ENCODE measurements around the gene NEDD8. TPM values are rescaled to one million over a fixed set of nuclear protein-coding genes. Genes with fewer than 3 reads are reported as not detected.

NEDD8 gene
- total RNA-seq, 4 donors from 2014 or later, result 149 to 317 (median 172) TPM

DNA sequence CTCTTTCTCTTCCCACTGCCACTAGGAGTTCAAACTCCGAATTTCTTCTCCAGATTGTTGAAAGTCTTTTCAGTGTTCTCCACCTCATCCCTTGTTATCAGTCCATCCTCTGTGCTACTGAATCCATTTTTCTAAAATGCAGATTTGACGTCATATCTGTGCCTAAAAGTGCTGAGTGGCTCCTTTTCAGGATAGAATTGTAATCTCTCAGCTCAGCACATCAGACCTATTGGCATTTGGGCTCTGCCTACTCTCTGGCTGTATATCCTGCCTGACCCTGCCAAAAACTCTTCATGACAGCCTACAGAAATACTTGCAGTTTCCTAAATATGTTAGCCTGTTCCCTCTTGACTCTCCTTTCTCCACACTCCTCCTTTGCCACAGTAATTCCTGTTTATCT lies 40.3 kb upstream of the NEDD8 start:
- Histone ChIP-seq H3K27me3 (no peaks in the 10 kb centered on the region), H3K9me3 (no peaks in the 10 kb centered on the region), H3K4me1 (peaks cover 8 to 18% of the 10 kb centered on the region in 2 donors), H3K4me3 (replicated peaks in 1 of 3) (no peak overlapping the region), H3K36me3 (peaks cover 2 to 7% of the 10 kb centered on the region in 2 donors), H3K27ac (no peak overlapping the region)
- WGBS, 2 donors, result 96 to 98% methylated on average over 2 of the region's 2 CpGs
- TF ChIP-seq, protein P1, sequence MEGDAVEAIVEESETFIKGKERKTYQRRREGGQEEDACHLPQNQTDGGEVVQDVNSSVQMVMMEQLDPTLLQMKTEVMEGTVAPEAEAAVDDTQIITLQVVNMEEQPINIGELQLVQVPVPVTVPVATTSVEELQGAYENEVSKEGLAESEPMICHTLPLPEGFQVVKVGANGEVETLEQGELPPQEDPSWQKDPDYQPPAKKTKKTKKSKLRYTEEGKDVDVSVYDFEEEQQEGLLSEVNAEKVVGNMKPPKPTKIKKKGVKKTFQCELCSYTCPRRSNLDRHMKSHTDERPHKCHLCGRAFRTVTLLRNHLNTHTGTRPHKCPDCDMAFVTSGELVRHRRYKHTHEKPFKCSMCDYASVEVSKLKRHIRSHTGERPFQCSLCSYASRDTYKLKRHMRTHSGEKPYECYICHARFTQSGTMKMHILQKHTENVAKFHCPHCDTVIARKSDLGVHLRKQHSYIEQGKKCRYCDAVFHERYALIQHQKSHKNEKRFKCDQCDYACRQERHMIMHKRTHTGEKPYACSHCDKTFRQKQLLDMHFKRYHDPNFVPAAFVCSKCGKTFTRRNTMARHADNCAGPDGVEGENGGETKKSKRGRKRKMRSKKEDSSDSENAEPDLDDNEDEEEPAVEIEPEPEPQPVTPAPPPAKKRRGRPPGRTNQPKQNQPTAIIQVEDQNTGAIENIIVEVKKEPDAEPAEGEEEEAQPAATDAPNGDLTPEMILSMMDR (IDR thresholded peaks at IDR 0.05), result no peak
- TF ChIP-seq POLR2A (IDR thresholded peaks at IDR 0.05), result no peak
- no peak for DNase-seq
- intact Hi-C loops (cut with DNase I), result no loop called here

GRCh38 chr14:24271834-24272263 lies 39.7 kb upstream of the NEDD8 start:
- peaks cover 8 to 18% of the 10 kb centered on the region in 2 donors for H3K4me1 ChIP-seq
- H3K9me3 ChIP-seq, result no peaks in the 10 kb centered on the region
- peak overlapping the region in 2 of 3 donors; percentile 8 to 89 for H3K4me3 ChIP-seq (replicated peaks in 1 of 3)
- H3K27ac ChIP-seq, result peak overlapping the region; percentile 51 to 95 (median 84)
- intact Hi-C loops (cut with DNase I), result no loop called here
- H3K27me3 ChIP-seq, result no peaks in the 10 kb centered on the region
- TF ChIP-seq, protein P1 (IDR thresholded peaks at IDR 0.05), result no peak
- TF ChIP-seq POLR2A (IDR thresholded peaks at IDR 0.05), result no peak
- DNase-seq, result no peak
- 16% methylated on average over 3 of the region's 3 CpGs for whole genome bisulfite sequencing, 2 donors
- peaks cover 8% of the 10 kb centered on the region in 2 donors for H3K36me3 ChIP-seq

DNA sequence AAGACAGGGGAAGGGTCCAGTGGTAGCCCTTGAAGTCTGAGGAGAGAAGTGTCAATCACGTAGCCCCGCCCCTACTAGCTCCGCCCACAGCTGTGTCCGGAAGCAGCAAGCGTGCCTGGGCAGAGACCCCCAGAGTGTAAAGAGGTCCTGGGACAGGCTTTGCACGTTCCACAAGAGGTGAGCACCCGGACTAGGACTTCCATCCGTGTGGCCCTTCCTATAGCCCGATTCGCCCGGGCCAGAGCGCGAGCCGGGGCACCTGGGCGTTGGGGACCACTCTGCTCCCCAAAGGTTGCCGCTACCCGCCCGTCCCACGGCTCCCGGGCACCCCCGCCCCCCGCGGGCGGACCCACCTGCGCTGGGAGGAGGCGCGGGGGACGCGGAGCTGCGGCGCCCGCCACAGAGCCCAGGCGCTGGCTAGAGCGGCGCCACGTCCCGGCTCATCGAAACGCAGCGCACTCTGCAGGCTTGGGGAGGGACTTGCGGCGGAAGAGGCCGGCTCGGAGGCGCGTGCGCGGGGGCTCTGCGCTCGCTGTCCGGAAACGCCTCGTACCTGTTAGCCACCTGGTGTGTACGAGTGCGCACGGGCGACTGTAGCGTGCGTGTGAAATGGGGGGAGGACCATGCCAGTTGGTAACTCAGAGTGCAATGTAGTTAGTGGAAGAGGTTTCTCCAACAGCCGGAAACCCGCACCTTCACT lies 39.1 kb upstream of the NEDD8 start, which contains the start of gene RABGGTA:
TSS of gene RABGGTA (minus strand) at position 464 of the 700 bp plus-strand sequence. CDS start 482 bp downstream, outside the sequence.
- H3K27me3 ChIP-seq, result no peaks in the 10 kb centered on the region
- H3K4me3 ChIP-seq (replicated peaks in 1 of 3), result peak within 1 kb of the TSS; percentile 30 to 89 (median 77)
- no peaks in the 10 kb centered on the region for H3K9me3 ChIP-seq
- H3K4me1 ChIP-seq, result peaks cover 8 to 18% of the 10 kb centered on the region in 2 donors
- peaks cover 13 to 14% of the 10 kb centered on the region in 2 donors for H3K36me3 ChIP-seq
- WGBS, 2 donors, result 1 to 8% methylated on average over 6 to 21 of the region's 61 CpGs
- peak; percentile 88 to 90 for DNase-seq
- TF ChIP-seq, protein P1 (IDR thresholded peaks at IDR 0.05), result peak; percentile 25 to 81 (median 50)
- peak in 1 of 2 donors; percentile 75 for TF ChIP-seq POLR2A (IDR thresholded peaks at IDR 0.05)
- intact Hi-C loops (cut with DNase I), result no loop called here
- H3K27ac ChIP-seq, result peak within 1 kb of the TSS; percentile 84 to 95 (median 90)

GRCh38 chr14:24270537-24271133 lies 38.5 kb upstream of the NEDD8 start:
- peaks cover 8 to 18% of the 10 kb centered on the region in 2 donors for H3K4me1 ChIP-seq
- 14 to 18% methylated on average over 10 to 12 of the region's 13 CpGs for WGBS, 2 donors
- H3K27ac ChIP-seq, result peak overlapping the region; percentile 84 to 95 (median 90)
- peaks cover 13 to 17% of the 10 kb centered on the region in 2 donors for H3K36me3 ChIP-seq
- no peak for DNase-seq
- no peaks in the 10 kb centered on the region for H3K27me3 ChIP-seq
- no peaks in the 10 kb centered on the region for H3K9me3 ChIP-seq
- TF ChIP-seq POLR2A (IDR thresholded peaks at IDR 0.05), result no peak
- TF ChIP-seq, protein P1 (IDR thresholded peaks at IDR 0.05), result no peak
- peak overlapping the region; percentile 30 to 89 (median 77) for H3K4me3 ChIP-seq (replicated peaks in 1 of 3)
- intact Hi-C loops (cut with DNase I), result no loop called here
